22Rv1 (cell line): ENCODE measurements around the gene POLG.
"Not testable (repeated sequence)": the region's sequence is repeated elsewhere in the genome, so short reads cannot be mapped to it uniquely, and the experiment has no call there.

Source experiments
- H3K27ac ChIP-seq: fragments of 450-650 bp; 2 replicates; pipeline ENCODE4 v1.5.1; 2017
- CTCF ChIP-seq: fragments of 450-650 bp; IDR thresholded peaks from 2 replicates; pipeline ENCODE4 v1.5.1; 2017; ENCODE audit warnings: mild to moderate bottlenecking
- ZFX ChIP-seq: fragments of 450-650 bp; IDR thresholded peaks from 2 replicates; pipeline ENCODE4 v1.6.1; 2017; ENCODE audit warnings: antibody characterized with exemption, borderline replicate concordance

POLG gene

GRCh38 chr15:89283201-89283600, 51.4 kb downstream of the POLG start:
- H3K27ac ChIP-seq, result no peak overlapping the region
- TF ChIP-seq CTCF (no peak), ZFX (no peak)

- no peak overlapping the region for H3K27ac ChIP-seq
- TF ChIP-seq CTCF, result no peak
- no peak for TF ChIP-seq ZFX
Observed at GRCh38 chr15:89282631-89283030, 52.0 kb downstream of the POLG start.

- TF ChIP-seq ZFX (no peak), CTCF (no peak)
- H3K27ac ChIP-seq, result no peak overlapping the region
Observed at GRCh38 chr15:89278307-89278706, 56.3 kb downstream of the POLG start.

GRCh38 chr15:89277281-89277680, 57.3 kb downstream of the POLG start:
- not testable (repeated sequence) for H3K27ac ChIP-seq
